Measurements from ENCODE around the gene AKAP13. TPM values are rescaled to one million over a fixed set of nuclear protein-coding genes. Genes with fewer than 3 reads are reported as not detected.

AKAP13 gene
- total RNA-seq, 1 donor = 346 TPM

- Histone ChIP-seq H3K27me3 (ENCODE audit: insufficient read depth, low read length) (no peaks in the 10 kb centered on the region), H3K9me3 (ENCODE audit: low read depth, low read length) (no peaks in the 10 kb centered on the region), H3K4me3 (ENCODE audit: low read length) (no peak overlapping the region), H3K4me1 (ENCODE audit: insufficient read depth, low read length) (peaks cover 41% of the 10 kb centered on the region)
Measured at GRCh38 chr15:85493260-85493659, 112.9 kb downstream of the AKAP13 start.

GRCh38 chr15:85494048-85494777, 113.8 kb downstream of the AKAP13 start:
- Histone ChIP-seq H3K9me3 (ENCODE audit: low read depth, low read length) (no peaks in the 10 kb centered on the region), H3K4me1 (ENCODE audit: insufficient read depth, low read length) (peaks cover 40% of the 10 kb centered on the region), H3K4me3 (ENCODE audit: low read length) (no peak overlapping the region), H3K27me3 (ENCODE audit: insufficient read depth, low read length) (no peaks in the 10 kb centered on the region)

GRCh38 chr15:85495096-85495495, 114.7 kb downstream of the AKAP13 start:
- Histone ChIP-seq H3K9me3 (ENCODE audit: low read depth, low read length) (no peaks in the 10 kb centered on the region), H3K4me3 (ENCODE audit: low read length) (no peak overlapping the region), H3K27me3 (ENCODE audit: insufficient read depth, low read length) (no peaks in the 10 kb centered on the region), H3K4me1 (ENCODE audit: insufficient read depth, low read length) (peaks cover 31% of the 10 kb centered on the region)

GRCh38 chr15:85495544-85495943, 115.1 kb downstream of the AKAP13 start:
- Histone ChIP-seq H3K4me3 (ENCODE audit: low read length) (no peak overlapping the region), H3K4me1 (ENCODE audit: insufficient read depth, low read length) (peaks cover 27% of the 10 kb centered on the region), H3K9me3 (ENCODE audit: low read depth, low read length) (no peaks in the 10 kb centered on the region), H3K27me3 (ENCODE audit: insufficient read depth, low read length) (no peaks in the 10 kb centered on the region)

GRCh38 chr15:85496151-85496550, 115.7 kb downstream of the AKAP13 start:
- H3K9me3 ChIP-seq (ENCODE audit: low read depth, low read length) = no peaks in the 10 kb centered on the region
- no peaks in the 10 kb centered on the region for H3K27me3 ChIP-seq (ENCODE audit: insufficient read depth, low read length)
- H3K4me1 ChIP-seq (ENCODE audit: insufficient read depth, low read length) = peaks cover 21% of the 10 kb centered on the region
- H3K4me3 ChIP-seq (ENCODE audit: low read length) = no peak overlapping the region

GRCh38 chr15:85496551-85497171, 116.3 kb downstream of the AKAP13 start:
- H3K4me3 ChIP-seq (ENCODE audit: low read length) = no peak overlapping the region
- no peaks in the 10 kb centered on the region for H3K27me3 ChIP-seq (ENCODE audit: insufficient read depth, low read length)
- peaks cover 19% of the 10 kb centered on the region for H3K4me1 ChIP-seq (ENCODE audit: insufficient read depth, low read length)
- no peaks in the 10 kb centered on the region for H3K9me3 ChIP-seq (ENCODE audit: low read depth, low read length)

- H3K27me3 ChIP-seq (ENCODE audit: insufficient read depth, low read length) = no peaks in the 10 kb centered on the region
- peaks cover 18% of the 10 kb centered on the region for H3K4me1 ChIP-seq (ENCODE audit: insufficient read depth, low read length)
- H3K4me3 ChIP-seq (ENCODE audit: low read length) = no peak overlapping the region
- H3K9me3 ChIP-seq (ENCODE audit: low read depth, low read length) = no peaks in the 10 kb centered on the region
Measured at GRCh38 chr15:85497172-85497569, 116.8 kb downstream of the AKAP13 start.

- Histone ChIP-seq H3K4me3 (ENCODE audit: low read length) (no peak overlapping the region), H3K9me3 (ENCODE audit: low read depth, low read length) (no peaks in the 10 kb centered on the region), H3K4me1 (ENCODE audit: insufficient read depth, low read length) (peaks cover 16% of the 10 kb centered on the region), H3K27me3 (ENCODE audit: insufficient read depth, low read length) (no peaks in the 10 kb centered on the region)
Measured at GRCh38 chr15:85498471-85498870, 118.1 kb downstream of the AKAP13 start.

GRCh38 chr15:85499371-85499887, 119.0 kb downstream of the AKAP13 start:
- H3K4me3 ChIP-seq (ENCODE audit: low read length) = no peak overlapping the region

GRCh38 chr15:85500060-85500708, 119.8 kb downstream of the AKAP13 start:
- H3K27me3 ChIP-seq (ENCODE audit: insufficient read depth, low read length) = no peaks in the 10 kb centered on the region
- H3K4me3 ChIP-seq (ENCODE audit: low read length) = no peak overlapping the region
- peaks cover 14% of the 10 kb centered on the region for H3K4me1 ChIP-seq (ENCODE audit: insufficient read depth, low read length)
- H3K9me3 ChIP-seq (ENCODE audit: low read depth, low read length) = no peaks in the 10 kb centered on the region

More at GRCh38 chr15:85499371-85499887, 119.0 kb downstream of the AKAP13 start:
- H3K4me1 ChIP-seq (ENCODE audit: insufficient read depth, low read length) = peaks cover 11% of the 10 kb centered on the region
- no peaks in the 10 kb centered on the region for H3K27me3 ChIP-seq (ENCODE audit: insufficient read depth, low read length)
- H3K9me3 ChIP-seq (ENCODE audit: low read depth, low read length) = no peaks in the 10 kb centered on the region

- H3K27me3 ChIP-seq (ENCODE audit: insufficient read depth, low read length) = no peaks in the 10 kb centered on the region
- peaks cover 14% of the 10 kb centered on the region for H3K4me1 ChIP-seq (ENCODE audit: insufficient read depth, low read length)
- H3K4me3 ChIP-seq (ENCODE audit: low read length) = no peak overlapping the region
- no peaks in the 10 kb centered on the region for H3K9me3 ChIP-seq (ENCODE audit: low read depth, low read length)
Measured at GRCh38 chr15:85500729-85501128, 120.3 kb downstream of the AKAP13 start.

GRCh38 chr15:85501574-85501973, 121.2 kb downstream of the AKAP13 start:
- Histone ChIP-seq H3K4me3 (ENCODE audit: low read length) (no peak overlapping the region), H3K4me1 (ENCODE audit: insufficient read depth, low read length) (peaks cover 17% of the 10 kb centered on the region), H3K27me3 (ENCODE audit: insufficient read depth, low read length) (no peaks in the 10 kb centered on the region), H3K9me3 (ENCODE audit: low read depth, low read length) (no peaks in the 10 kb centered on the region)

GRCh38 chr15:85503151-85503799, 122.9 kb downstream of the AKAP13 start:
- Histone ChIP-seq H3K9me3 (ENCODE audit: low read depth, low read length) (no peaks in the 10 kb centered on the region), H3K4me3 (ENCODE audit: low read length) (no peak overlapping the region), H3K4me1 (ENCODE audit: insufficient read depth, low read length) (peaks cover 17% of the 10 kb centered on the region), H3K27me3 (ENCODE audit: insufficient read depth, low read length) (no peaks in the 10 kb centered on the region)

- H3K4me3 ChIP-seq (ENCODE audit: low read length) = no peak overlapping the region
- H3K4me1 ChIP-seq (ENCODE audit: insufficient read depth, low read length) = peaks cover 17% of the 10 kb centered on the region
- no peaks in the 10 kb centered on the region for H3K9me3 ChIP-seq (ENCODE audit: low read depth, low read length)
- H3K27me3 ChIP-seq (ENCODE audit: insufficient read depth, low read length) = no peaks in the 10 kb centered on the region
Measured at GRCh38 chr15:85504749-85505676, 124.6 kb downstream of the AKAP13 start.
